ENCODE data around the gene FIBCD1.

- TF ChIP-seq POLR2AphosphoS5 (IDR thresholded peaks at IDR 0.05; ENCODE audit: low read depth) (no peak), CTCF (conservative IDR thresholded peaks at IDR 0.05; ENCODE audit: low read depth in 2 of 2) (no peak), CREB1 (CRISPR knock-in tag; IDR thresholded peaks at IDR 0.05; ENCODE audit: low read depth) (no peak), EZH2 (IDR thresholded peaks at IDR 0.05; ENCODE audit: low read depth, unreplicated experiment) (no peak), REST (IDR thresholded peaks at IDR 0.05; ENCODE audit: unreplicated experiment) (no peak), ETS1 (IDR thresholded peaks at IDR 0.05) (no peak), STAT1 (IDR thresholded peaks at IDR 0.05; ENCODE audit: unreplicated experiment) (no peak), ZNF331 (CRISPR knock-in tag; IDR thresholded peaks at IDR 0.05; ENCODE audit: low read depth) (no peak), ZNF462 (CRISPR knock-in tag; IDR thresholded peaks at IDR 0.05) (no peak), EZH2phosphoT487 (IDR thresholded peaks at IDR 0.05; ENCODE audit: unreplicated experiment) (no peak)
These were observed 35.6 kb downstream of the FIBCD1 start for GRCh38 chr9:130903194-130904069.

Data from GM23338 (cell line).